ENCODE data around the gene TPGS1. TPM values are rescaled to one million over a fixed set of nuclear protein-coding genes. Genes with fewer than 3 reads are reported as not detected.

The TPGS1 gene
- total RNA-seq, 1 donor from 2014 or later: 18.0 TPM

DNA sequence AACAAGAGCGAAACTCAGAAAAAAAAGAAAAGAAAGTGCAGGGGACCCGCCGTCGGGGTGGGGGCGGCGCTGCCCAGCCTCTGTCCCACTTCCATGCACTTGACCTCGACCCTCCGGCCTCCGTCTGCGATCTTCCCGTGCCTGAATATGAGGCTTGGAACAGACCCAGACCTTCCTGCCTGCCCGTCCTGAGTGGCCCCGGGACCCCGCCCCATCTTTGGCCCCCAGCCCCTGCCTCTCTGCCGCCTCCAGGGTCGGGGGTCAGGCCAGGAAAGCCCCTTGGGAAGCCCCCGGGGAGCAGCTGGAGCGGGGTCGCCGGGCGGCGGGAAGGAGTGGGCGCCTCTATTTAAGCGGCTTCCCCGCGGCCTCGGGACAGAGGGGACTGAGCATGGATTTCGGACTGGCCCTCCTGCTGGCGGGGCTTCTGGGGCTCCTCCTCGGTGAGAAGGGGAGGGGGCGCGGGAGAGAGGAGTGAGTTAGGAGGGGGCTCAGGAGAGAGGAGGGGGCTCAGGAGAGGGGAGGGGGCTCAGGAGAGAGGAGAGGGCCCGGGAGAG, 11.1 kb upstream of the TPGS1 start, which contains the start of gene MADCAM1:
TSS of gene MADCAM1 (plus strand) at position 375 of the 554 bp plus-strand sequence. CDS start at position 389, 14 bp downstream.
- peaks cover 20% of the 10 kb centered on the region for H3K27me3 Mint-ChIP-seq (ENCODE audit: unreplicated experiment)
- no peak within 1 kb of the TSS for H3K27ac Mint-ChIP-seq (ENCODE audit: unreplicated experiment)
- TF ChIP-seq CTCF (IDR thresholded peaks at IDR 0.05; ENCODE audit: unreplicated experiment): no peak
- H3K36me3 Mint-ChIP-seq (ENCODE audit: low read depth, unreplicated experiment): peaks cover 8% of the 10 kb centered on the region
- no peak for DNase-seq (ENCODE audit: low spot score)
- peaks cover 8% of the 10 kb centered on the region for H3K4me1 Mint-ChIP-seq (ENCODE audit: unreplicated experiment)
- H3K9me3 Mint-ChIP-seq (ENCODE audit: unreplicated experiment): no peaks in the 10 kb centered on the region
- no peak within 1 kb of the TSS for H3K4me3 Mint-ChIP-seq (ENCODE audit: unreplicated experiment)

GRCh38 chr19:496986-497385, 10.3 kb upstream of the TPGS1 start:
- Mint-ChIP-seq H3K4me1 (ENCODE audit: unreplicated experiment) (peaks cover 8% of the 10 kb centered on the region), H3K27me3 (ENCODE audit: unreplicated experiment) (peaks cover 20% of the 10 kb centered on the region), H3K27ac (ENCODE audit: unreplicated experiment) (no peak overlapping the region), H3K36me3 (ENCODE audit: low read depth, unreplicated experiment) (peaks cover 8% of the 10 kb centered on the region), H3K9me3 (ENCODE audit: unreplicated experiment) (no peaks in the 10 kb centered on the region), H3K4me3 (ENCODE audit: unreplicated experiment) (no peak overlapping the region)
- DNase-seq (ENCODE audit: low spot score): no peak
- TF ChIP-seq CTCF (IDR thresholded peaks at IDR 0.05; ENCODE audit: unreplicated experiment): no peak

GRCh38 chr19:497491-497868, 9.8 kb upstream of the TPGS1 start:
- no peak for DNase-seq (ENCODE audit: low spot score)
- H3K36me3 Mint-ChIP-seq (ENCODE audit: low read depth, unreplicated experiment): peaks cover 10% of the 10 kb centered on the region
- H3K4me3 Mint-ChIP-seq (ENCODE audit: unreplicated experiment): no peak overlapping the region
- peaks cover 22% of the 10 kb centered on the region for H3K27me3 Mint-ChIP-seq (ENCODE audit: unreplicated experiment)
- H3K9me3 Mint-ChIP-seq (ENCODE audit: unreplicated experiment): no peaks in the 10 kb centered on the region
- peaks cover 10% of the 10 kb centered on the region for H3K4me1 Mint-ChIP-seq (ENCODE audit: unreplicated experiment)
- no peak overlapping the region for H3K27ac Mint-ChIP-seq (ENCODE audit: unreplicated experiment)
- no peak for TF ChIP-seq CTCF (IDR thresholded peaks at IDR 0.05; ENCODE audit: unreplicated experiment)

DNA sequence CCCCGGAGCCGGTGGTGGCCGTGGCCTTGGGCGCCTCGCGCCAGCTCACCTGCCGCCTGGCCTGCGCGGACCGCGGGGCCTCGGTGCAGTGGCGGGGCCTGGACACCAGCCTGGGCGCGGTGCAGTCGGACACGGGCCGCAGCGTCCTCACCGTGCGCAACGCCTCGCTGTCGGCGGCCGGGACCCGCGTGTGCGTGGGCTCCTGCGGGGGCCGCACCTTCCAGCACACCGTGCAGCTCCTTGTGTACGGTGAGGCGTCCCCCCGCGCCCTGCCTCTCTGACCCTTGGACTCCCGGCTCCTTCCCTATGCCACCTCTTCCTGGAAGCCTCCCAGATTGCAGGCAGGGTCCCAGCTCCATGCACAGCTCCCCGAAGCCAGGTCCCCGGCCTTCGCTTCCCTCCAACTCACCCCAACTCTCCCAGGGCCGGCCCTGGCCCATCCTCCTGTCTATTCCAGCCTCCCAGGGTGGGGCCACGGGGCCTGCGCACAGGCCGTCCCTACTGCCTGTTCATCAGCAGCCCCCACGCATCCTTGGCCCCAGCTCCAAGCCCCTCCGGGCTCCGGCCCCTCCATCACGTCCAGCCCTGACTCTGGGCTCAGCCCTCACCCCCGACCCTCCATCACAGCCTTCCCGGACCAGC, 9.3 kb upstream of the TPGS1 start:
- Mint-ChIP-seq H3K4me3 (ENCODE audit: unreplicated experiment) (no peak overlapping the region), H3K27ac (ENCODE audit: unreplicated experiment) (no peak overlapping the region), H3K27me3 (ENCODE audit: unreplicated experiment) (peaks cover 22% of the 10 kb centered on the region), H3K4me1 (ENCODE audit: unreplicated experiment) (peaks cover 12% of the 10 kb centered on the region), H3K9me3 (ENCODE audit: unreplicated experiment) (no peaks in the 10 kb centered on the region), H3K36me3 (ENCODE audit: low read depth, unreplicated experiment) (peaks cover 12% of the 10 kb centered on the region)
- DNase-seq (ENCODE audit: low spot score): no peak
- no peak for TF ChIP-seq CTCF (IDR thresholded peaks at IDR 0.05; ENCODE audit: unreplicated experiment)

GRCh38 chr19:498511-498891, 8.8 kb upstream of the TPGS1 start:
- DNase-seq (ENCODE audit: low spot score): no peak
- no peak for TF ChIP-seq CTCF (IDR thresholded peaks at IDR 0.05; ENCODE audit: unreplicated experiment)
- H3K27ac Mint-ChIP-seq (ENCODE audit: unreplicated experiment): no peak overlapping the region
- peaks cover 12% of the 10 kb centered on the region for H3K4me1 Mint-ChIP-seq (ENCODE audit: unreplicated experiment)
- no peak overlapping the region for H3K4me3 Mint-ChIP-seq (ENCODE audit: unreplicated experiment)
- peaks cover 12% of the 10 kb centered on the region for H3K36me3 Mint-ChIP-seq (ENCODE audit: low read depth, unreplicated experiment)
- peaks cover 21% of the 10 kb centered on the region for H3K27me3 Mint-ChIP-seq (ENCODE audit: unreplicated experiment)
- no peaks in the 10 kb centered on the region for H3K9me3 Mint-ChIP-seq (ENCODE audit: unreplicated experiment)
